ENCODE data around the gene UBALD2. TPM values are rescaled to one million over a fixed set of nuclear protein-coding genes. Genes with fewer than 3 reads are reported as not detected.

UBALD2 gene
- polyA plus RNA-seq, 1 donor (not counting 4 experiments of a cell fraction or from before 2014, with no cell fraction given): 33.9 TPM

- no peak overlapping the region for H3K4me3 ChIP-seq (ENCODE audit: control insufficient read depth in 2 of 3, extremely low read depth in 1 of 3, insufficient read depth in 2 of 3, low read depth in 1 of 3, low read length in 3 of 3)
- H3K79me2 ChIP-seq (ENCODE audit: control insufficient read depth, insufficient read depth, low read length): no peaks in the 10 kb centered on the region
- H3K9me1 ChIP-seq (ENCODE audit: control insufficient read depth, extremely low read depth, insufficient read depth, low read length): no peaks in the 10 kb centered on the region
- TF ChIP-seq CTCF (optimal IDR thresholded peaks at IDR 0.05 in 1 of 3, IDR thresholded peaks at IDR 0.05 in 1 of 3, conservative IDR thresholded peaks at IDR 0.05 in 1 of 3; ENCODE audit: extremely low read depth in 1 of 3, insufficient read depth in 2 of 3, low read length in 3 of 3): no peak
- TF ChIP-seq EZH2 (IDR thresholded peaks at IDR 0.05; ENCODE audit: low read length): no peak
- dilution Hi-C loops (cut with MboI; ENCODE audit: extremely low pct_ligation_motif_present, low sequenced_read_pairs): no loop called here
- H3K27ac ChIP-seq (ENCODE audit: control insufficient read depth, insufficient read depth, low read length): no peak overlapping the region
- H3K9ac ChIP-seq (ENCODE audit: control insufficient read depth, extremely low read depth, insufficient read depth, low read length): no peak overlapping the region
- H3K9me3 ChIP-seq (ENCODE audit: control insufficient read depth, low read depth, low read length): no peaks in the 10 kb centered on the region
- no peak overlapping the region for H3K4me2 ChIP-seq (ENCODE audit: control insufficient read depth, extremely low read depth, insufficient read depth, low read depth, low read length)
- DNase-seq (ENCODE audit: low read depth, low spot score): no peak
- H3K4me1 ChIP-seq (ENCODE audit: control insufficient read depth, extremely low read depth, insufficient read depth, low read length): no peaks in the 10 kb centered on the region
- H4K20me1 ChIP-seq (ENCODE audit: control insufficient read depth, extremely low read depth, insufficient read depth, low read length): no peaks in the 10 kb centered on the region
- H2AFZ ChIP-seq (ENCODE audit: control insufficient read depth, low read length): no peak overlapping the region
- peaks cover 15 to 17% of the 10 kb centered on the region in 2 experiments for H3K36me3 ChIP-seq (ENCODE audit: control insufficient read depth in 2 of 2, extremely low read depth in 1 of 2, insufficient read depth in 2 of 2, low read length in 2 of 2)
- no peak for FAIRE-seq
- H3K27me3 ChIP-seq (ENCODE audit: control insufficient read depth, extremely low read depth, insufficient read depth, low read length): no peaks in the 10 kb centered on the region
These were observed 44.3 kb downstream of the UBALD2 start for GRCh38 chr17:76309461-76309860.

GRCh38 chr17:76312735-76313134 is 47.6 kb downstream of the UBALD2 start:
- no peak for FAIRE-seq
- Histone ChIP-seq H3K4me3 (ENCODE audit: control insufficient read depth in 2 of 3, extremely low read depth in 1 of 3, insufficient read depth in 2 of 3, low read depth in 1 of 3, low read length in 3 of 3) (no peak overlapping the region), H3K4me1 (ENCODE audit: control insufficient read depth, extremely low read depth, insufficient read depth, low read length) (no peaks in the 10 kb centered on the region), H4K20me1 (ENCODE audit: control insufficient read depth, extremely low read depth, insufficient read depth, low read length) (no peaks in the 10 kb centered on the region), H3K79me2 (ENCODE audit: control insufficient read depth, insufficient read depth, low read length) (no peaks in the 10 kb centered on the region), H3K9me1 (ENCODE audit: control insufficient read depth, extremely low read depth, insufficient read depth, low read length) (no peaks in the 10 kb centered on the region), H3K27ac (ENCODE audit: control insufficient read depth, insufficient read depth, low read length) (no peak overlapping the region), H3K9me3 (ENCODE audit: control insufficient read depth, low read depth, low read length) (no peaks in the 10 kb centered on the region), H3K9ac (ENCODE audit: control insufficient read depth, extremely low read depth, insufficient read depth, low read length) (no peak overlapping the region), H3K36me3 (ENCODE audit: control insufficient read depth in 2 of 2, extremely low read depth in 1 of 2, insufficient read depth in 2 of 2, low read length in 2 of 2) (peaks cover 17 to 20% of the 10 kb centered on the region in 2 experiments), H2AFZ (ENCODE audit: control insufficient read depth, low read length) (no peak overlapping the region), H3K4me2 (ENCODE audit: control insufficient read depth, extremely low read depth, insufficient read depth, low read depth, low read length) (no peak overlapping the region), H3K27me3 (ENCODE audit: control insufficient read depth, extremely low read depth, insufficient read depth, low read length) (no peaks in the 10 kb centered on the region)
- DNase-seq (ENCODE audit: low read depth, low spot score): no peak
- TF ChIP-seq EZH2 (IDR thresholded peaks at IDR 0.05; ENCODE audit: low read length) (no peak), CTCF (optimal IDR thresholded peaks at IDR 0.05 in 1 of 3, IDR thresholded peaks at IDR 0.05 in 1 of 3, conservative IDR thresholded peaks at IDR 0.05 in 1 of 3; ENCODE audit: extremely low read depth in 1 of 3, insufficient read depth in 2 of 3, low read length in 3 of 3) (no peak)
- dilution Hi-C loops (cut with MboI; ENCODE audit: extremely low pct_ligation_motif_present, low sequenced_read_pairs): no loop called here

Measured in keratinocyte (primary cell).